H1 (cell line): Measurements from ENCODE around the gene IGSF11. TPM values are rescaled to one million over a fixed set of nuclear protein-coding genes. Genes with fewer than 3 reads are reported as not detected.

Experiments used
- polyA plus RNA-seq, 7 experiments: library from polyadenylated mRNA; depleted of rRNA in 3 of 7; stranded (reverse) in 5 of 7; unstranded in 2 of 7; fragments of >200 nt in 5 of 7; fragments of 200-250 nt in 2 of 7; gene quantifications; 1 replicate in 5 of 7; 2 replicates in 1 of 7; 4 replicates in 1 of 7; pipeline versions ENCODE4 v1.2.1 to v1.2.3, GENCODE V29; 2011 to 2013; ENCODE audit warnings: missing spikeins in 2 of 7, mixed read lengths in 2 of 7
- total RNA-seq: library from RNA; stranded (reverse); fragmentation: NEBNext Ultra II Directional; extraction: Animal tissue kit (Norgen Biotek cat#: 25700); gene quantifications from 2 replicates; pipeline ENCODE4 v1.2.1, GENCODE V29; 2021
- TF ChIP-seq, protein P1 (sequence below), 3 experiments: IDR thresholded peaks; 1 replicate in 2 of 3; 2 replicates in 1 of 3; pipeline versions ENCODE4 v1.5.1 to v1.6.1; 2011; ENCODE audit warnings: low read length in 3 of 3, mild to moderate bottlenecking in 3 of 3, inconsistent platforms in 2 of 3, low read depth in 1 of 3, moderate library complexity in 1 of 3; ENCODE audit not compliant: insufficient read depth in 1 of 3; ENCODE audit errors: control extremely low read depth in 1 of 3

IGSF11 gene
- total and polyA plus RNA-seq, 2 of the 8 experiments (the other 6 are each of a cell fraction or from before 2014, with no cell fraction given): 1.1 to 4.1 TPM

DNA sequence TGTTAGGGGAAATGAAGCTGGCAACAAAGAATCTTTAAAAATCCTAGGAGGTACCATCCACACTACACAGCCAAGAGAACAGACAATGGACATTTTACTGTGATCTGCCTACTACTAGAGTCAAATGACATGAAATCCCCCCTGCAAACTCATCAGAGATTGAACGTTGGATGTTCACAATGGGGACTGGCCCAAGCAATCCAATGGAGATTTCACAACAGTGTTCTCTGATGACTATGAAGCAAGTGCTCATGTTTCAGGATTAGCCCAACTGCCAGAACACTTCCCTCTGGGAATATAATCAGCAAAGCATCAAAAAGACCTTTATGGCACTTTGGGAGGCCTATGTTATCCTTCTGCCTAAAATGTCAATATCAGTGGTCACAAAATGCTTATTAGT is 97.8 kb downstream of the IGSF11 start (continued):
- TF ChIP-seq, protein P1, sequence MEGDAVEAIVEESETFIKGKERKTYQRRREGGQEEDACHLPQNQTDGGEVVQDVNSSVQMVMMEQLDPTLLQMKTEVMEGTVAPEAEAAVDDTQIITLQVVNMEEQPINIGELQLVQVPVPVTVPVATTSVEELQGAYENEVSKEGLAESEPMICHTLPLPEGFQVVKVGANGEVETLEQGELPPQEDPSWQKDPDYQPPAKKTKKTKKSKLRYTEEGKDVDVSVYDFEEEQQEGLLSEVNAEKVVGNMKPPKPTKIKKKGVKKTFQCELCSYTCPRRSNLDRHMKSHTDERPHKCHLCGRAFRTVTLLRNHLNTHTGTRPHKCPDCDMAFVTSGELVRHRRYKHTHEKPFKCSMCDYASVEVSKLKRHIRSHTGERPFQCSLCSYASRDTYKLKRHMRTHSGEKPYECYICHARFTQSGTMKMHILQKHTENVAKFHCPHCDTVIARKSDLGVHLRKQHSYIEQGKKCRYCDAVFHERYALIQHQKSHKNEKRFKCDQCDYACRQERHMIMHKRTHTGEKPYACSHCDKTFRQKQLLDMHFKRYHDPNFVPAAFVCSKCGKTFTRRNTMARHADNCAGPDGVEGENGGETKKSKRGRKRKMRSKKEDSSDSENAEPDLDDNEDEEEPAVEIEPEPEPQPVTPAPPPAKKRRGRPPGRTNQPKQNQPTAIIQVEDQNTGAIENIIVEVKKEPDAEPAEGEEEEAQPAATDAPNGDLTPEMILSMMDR (IDR thresholded peaks at IDR 0.05; ENCODE audit: control extremely low read depth in 1 of 3, insufficient read depth in 1 of 3, low read depth in 1 of 3, low read length in 3 of 3): no peak
